Activated CD8-positive, alpha-beta memory T cell treated with anti-CD3 and anti-CD28 coated beads for 48 hours (primary cell): ENCODE results near the gene PHTF1.

Source experiments
- DNase-seq, 3 experiments: peaks; one replicate each; pipeline ENCODE4 v3.0.0-alpha.2; 2020; ENCODE audit warnings: low read depth in 2 of 3, low spot score in 2 of 3

Gene PHTF1

DNA sequence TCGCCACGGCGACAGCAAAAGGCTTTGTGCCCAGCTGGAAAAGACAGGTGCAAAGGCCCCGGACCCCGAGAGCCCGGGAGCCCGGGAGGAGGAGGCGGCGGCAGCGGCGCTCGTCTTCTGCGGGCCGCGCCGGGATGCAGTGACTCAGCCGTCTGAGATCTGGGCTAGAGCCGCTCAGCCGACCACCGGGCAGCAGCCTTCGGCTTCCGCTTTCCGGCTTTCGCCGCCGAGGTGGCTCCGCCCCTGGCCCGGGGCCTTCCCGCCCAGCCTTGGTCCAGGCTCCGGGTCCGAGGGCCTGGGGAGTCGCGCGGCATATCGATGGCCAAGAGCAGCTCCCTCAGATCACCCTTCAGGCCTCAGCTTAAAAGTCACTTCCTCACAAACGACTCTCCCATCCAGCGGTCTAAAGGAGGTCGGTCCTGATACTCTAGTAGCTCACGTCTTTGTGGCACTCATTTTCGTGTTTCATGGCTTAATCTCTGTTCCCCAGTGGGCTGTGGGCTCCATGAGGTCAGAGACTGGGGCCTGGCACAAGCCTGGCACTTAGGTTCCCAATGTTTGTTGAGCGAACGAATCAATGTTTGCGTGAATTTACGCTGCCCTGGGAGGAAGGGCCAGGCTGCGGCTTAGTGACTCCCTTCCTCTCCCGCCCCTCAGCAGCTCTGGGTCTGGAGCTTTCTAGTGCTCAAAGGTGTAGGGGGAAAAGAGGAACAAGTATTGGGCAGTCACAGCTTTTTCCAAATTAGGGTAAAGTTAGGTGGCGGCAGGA is at the start of gene PHTF1:
TSS of gene PHTF1 (minus strand) at position 154 of the 769 bp plus-strand sequence. CDS start 783 bp downstream, outside the sequence.
- DNase-seq: peak; percentile 20 to 49 (median 41)

DNA sequence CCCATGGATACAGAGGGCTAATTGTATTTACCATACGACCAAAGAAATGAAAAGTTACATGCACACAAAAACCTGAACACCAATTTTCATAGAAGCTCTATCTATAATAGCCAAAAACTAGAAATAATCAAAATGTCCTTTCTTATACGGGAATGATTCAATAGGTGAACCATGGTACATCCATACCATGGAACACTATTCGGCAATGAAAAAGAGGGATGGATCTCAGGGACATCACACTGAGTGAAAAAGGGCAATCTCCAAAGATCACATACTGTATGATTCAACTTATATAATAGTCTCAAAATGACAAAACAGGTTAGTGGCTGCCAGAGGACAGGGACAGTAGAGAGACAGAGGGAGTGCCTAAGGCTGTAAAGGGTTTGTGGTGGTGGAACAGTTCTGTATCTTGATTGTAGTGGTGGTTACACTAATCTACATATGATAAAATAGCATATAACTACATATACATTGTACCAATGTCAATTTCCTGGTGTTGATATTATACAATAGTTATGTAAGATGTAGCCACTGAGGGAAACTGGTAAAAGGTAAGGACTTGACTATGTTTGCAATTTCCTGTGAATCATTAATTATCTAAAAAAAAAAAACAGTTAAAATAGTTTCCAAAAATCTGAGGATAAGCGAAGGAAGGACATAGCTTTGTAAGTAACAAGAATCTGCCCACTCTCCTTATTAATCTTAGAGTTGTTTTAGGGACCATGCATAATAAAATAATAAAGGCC is 49.3 kb upstream of the PHTF1 start:
- DNase-seq: no peak

DNA sequence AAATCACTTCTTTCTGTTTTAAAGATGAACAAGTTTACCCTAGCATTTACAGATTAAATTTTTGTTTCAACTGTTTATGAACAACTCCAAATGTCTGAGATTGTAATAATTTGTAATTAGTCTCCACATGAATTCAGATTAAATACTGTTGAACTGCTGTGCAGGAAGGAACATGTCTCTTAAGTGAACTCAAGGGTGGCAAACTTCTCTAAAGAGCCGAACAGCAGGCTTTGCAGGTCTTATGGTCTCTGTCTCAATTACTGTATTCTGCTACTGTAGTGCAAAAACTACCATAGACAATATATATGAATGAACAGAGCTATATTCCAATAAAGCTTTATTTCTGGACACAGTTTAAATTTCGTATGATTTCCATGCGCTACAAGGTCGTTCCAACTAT is 46.4 kb upstream of the PHTF1 start:
- no peak for DNase-seq

DNA sequence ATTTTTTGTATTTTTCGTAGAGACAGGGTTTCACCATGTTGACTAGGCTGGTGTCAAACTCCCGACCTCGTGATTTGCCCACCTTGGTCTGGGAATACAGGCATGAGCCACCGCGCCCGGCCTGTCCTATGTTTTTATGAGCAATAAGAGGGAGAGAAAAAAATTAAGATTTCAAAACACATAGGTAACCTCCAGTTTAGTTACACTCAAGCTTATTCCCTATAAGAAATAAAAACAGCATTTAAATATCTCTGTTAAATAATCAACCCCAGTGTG is 45.9 kb upstream of the PHTF1 start:
- no peak for DNase-seq

DNA sequence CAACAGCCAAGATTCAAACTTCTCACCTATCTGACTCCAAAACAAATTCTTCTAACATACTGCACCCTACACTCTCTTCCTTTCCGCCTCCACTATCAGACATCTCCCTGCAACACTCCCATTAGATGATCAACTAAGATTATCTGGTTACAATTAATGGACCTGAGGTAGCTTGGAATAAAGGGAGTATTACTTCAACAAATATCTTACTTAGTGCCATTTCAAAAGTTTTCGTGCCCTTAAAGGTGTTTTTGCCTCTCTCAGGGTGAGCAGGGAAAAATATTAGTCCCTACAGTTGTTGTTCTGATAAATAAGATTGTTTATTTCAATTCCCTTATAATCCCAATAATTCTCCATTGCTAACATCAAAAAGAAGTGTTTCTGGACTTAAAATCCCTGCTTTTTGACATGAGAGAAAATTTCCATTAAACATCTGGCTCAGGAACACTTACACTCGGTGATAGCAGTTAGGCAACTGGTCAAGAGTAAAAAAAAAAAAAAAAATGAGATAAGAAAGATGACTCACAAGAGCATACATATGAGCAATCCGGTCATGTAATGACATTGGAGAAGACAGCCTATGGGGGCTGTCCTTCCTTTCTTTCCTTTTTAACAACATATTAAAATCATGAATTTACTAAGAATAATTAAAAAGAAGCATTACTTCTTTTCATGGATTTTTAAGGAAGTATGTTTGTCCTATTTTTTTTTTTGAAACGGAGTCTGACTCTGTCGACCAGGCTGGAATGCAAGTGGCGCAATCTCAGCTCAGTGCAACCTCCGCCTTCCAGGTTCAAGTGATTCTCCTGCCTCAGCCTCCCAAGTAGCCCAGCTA is 45.4 kb upstream of the PHTF1 start:
- no peak for DNase-seq

DNA sequence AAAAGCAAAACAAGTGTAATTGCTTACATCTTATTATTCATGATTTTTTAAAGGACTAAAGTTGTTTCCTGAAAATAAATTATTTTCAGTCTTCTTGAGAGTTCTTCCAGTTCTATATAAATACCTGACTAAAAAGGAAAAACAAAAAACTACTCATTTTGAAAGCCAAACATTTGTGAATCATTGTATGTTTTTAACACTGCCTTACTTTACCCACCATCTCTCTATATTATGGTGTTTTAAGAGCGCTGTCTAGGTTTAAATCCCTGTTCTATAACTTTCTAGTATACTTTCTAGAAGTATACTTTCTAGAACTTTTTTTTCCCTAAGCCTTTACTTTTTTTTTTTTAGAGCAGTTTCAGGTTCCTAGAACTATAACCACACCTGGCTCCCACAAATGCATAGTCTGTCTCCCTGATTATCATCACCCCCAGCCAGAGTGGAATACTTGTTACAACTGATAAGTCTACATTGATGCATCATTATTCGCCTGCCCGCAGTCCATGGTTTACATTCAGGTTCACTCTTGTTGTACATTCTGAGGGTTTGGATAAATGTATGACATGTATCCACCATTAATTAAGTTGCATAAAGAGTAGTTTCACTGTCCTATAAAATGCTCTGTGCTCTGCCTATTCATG is 43.2 kb upstream of the PHTF1 start:
- no peak for DNase-seq

DNA sequence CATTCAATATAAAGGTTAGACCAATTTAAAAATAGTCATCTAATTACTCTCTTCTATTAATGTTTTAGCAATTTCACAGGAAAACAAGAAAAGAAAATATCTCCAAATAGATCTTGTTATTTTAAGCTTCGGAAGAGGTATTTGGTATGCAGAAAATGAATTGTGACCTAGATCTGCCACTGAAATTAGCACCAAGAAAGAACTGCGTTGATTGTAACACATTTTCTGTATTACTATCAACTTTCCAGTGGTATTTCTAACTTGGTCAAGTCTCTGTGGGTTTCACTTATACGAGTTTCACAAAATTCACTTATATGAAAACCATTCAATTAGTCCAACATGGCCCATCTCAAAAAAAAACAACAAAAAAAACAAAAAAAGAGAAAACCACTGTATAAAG is 41.2 kb upstream of the PHTF1 start:
- DNase-seq: no peak

DNA sequence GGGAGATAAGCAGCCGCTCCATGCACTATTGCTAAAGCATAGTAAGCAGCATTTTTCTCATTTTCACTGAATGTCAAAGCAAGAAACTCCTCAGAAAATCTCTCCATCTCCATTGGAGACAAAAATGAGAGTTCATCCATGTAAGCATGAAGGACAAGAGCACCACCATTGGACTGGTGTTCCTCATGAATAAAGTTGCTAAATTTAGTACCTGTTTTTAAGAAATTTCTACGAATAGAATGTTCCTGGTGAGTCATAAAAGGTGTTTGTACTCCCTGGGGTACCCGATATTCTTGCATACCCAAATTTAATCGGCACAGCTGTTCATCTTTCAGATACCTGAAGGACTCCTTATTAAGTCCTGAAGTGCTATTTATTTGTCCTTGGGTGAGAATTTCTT is 38.2 kb upstream of the PHTF1 start:
- no peak for DNase-seq

DNA sequence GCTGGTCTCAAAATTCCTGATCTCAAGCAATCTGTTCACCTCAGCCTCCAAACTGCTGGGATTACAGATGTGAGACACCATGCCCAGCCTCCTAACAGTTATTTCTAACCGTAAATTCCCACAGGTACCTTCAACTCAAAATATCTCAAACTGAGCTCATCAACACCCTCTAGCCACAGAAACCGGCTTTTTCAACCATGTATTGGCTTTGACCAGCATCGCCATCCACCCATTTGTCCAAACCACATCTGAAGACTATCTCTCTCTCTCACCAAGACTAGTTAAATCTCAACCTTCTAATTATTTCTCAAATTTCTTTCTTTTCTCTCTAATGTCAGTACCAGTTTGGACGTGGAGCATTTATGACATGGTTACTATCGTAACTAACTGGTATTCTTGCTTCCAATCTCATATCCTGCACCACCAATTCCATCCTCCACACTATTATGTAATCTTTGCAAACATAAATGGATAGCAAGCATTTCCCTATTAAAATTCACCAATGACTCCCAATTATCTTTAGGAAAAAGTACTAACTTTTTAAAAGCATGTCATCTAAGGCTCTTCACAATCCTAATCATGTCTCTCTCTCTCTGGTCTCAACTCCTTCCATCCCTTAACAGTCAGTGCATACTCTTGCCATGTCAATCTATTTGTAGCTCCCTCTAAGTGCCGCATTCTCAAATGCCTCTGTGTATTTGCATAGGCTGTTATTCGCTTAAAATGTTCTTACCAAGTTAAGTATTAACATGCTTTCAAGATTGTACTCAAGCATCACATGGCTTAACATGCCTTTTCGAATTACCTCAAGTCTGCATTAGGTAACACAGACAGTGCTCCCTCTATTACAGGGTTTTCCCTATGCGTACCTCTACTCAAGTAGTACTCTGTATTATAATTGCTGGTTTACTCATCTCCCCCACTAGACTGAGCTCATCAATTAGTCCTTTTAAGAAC is 34.9 kb upstream of the PHTF1 start:
- no peak for DNase-seq

DNA sequence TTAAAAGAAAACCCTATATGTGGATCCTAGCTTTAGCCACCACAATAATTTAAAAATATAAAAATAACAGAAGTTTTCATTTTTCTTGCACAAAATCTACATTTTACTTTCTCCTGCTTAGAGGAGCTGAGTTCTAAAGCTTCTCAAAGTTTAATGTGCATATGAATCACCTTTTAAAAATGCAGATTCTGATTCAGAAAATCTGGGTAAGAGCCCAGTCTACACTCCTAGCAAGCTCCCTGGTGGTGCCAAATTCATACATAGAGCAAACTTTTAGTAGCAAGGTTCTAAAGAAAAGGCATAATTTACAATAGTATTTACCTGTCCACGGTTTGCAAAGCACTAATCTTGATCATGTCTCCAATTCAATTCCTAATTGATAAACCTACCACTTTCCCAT is 33.7 kb upstream of the PHTF1 start:
- no peak for DNase-seq

DNA sequence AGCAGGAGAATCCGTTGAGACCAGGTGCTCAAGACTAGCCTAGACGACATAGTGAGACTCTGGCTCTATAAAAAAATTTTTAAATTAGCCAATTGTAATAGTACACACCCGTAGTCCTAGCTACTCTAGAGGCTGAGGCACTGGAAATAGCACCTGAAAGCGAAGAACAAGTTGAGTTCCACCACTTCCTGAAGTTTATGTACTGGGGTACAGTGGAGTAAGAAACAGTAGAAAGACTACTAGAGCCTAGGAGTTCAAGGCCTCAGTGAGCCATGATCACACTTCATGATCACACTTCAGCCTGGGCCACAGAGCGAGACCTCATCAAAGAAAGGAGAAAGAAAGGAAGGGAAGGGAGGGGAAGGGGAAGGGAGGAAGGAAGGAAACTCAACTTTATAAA is 33.2 kb upstream of the PHTF1 start:
- DNase-seq: no peak

DNA sequence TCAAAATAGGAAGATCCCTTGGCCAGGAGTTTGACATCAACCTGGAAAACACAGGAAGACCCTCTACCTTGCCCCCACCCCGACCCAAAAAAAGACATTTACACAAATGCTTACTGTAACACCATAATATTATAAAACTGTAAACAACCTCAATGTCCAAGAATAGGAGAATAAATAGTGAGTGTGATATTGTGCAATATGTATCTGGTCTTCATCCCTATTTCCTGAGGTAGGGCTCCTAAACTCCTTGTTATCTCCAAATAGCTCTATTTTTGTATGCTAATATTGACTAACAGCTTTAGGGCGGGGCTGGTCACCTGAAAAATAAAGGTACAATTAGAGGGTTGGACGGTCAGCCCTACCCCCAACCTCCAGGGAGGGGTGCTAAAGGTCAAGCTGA is 29.5 kb upstream of the PHTF1 start:
- DNase-seq: no peak

DNA sequence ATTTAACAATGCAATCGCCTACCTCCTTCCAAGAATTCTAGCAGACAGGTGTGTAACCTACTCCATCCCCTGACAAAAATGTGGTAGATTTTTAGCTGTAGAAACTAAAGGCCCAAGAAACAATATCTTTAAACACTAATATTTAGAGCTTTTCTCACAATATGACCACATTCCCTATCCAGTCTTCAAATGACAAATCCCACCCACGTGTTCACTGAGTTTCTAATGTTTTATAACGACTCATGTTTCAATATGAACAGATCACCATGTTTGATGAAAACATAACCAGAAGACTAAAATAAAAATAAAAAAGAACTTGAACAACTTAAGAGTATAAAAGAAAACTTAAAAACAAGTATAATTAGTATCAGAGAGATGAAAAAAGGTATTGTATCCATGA is 28.4 kb upstream of the PHTF1 start:
- no peak for DNase-seq

DNA sequence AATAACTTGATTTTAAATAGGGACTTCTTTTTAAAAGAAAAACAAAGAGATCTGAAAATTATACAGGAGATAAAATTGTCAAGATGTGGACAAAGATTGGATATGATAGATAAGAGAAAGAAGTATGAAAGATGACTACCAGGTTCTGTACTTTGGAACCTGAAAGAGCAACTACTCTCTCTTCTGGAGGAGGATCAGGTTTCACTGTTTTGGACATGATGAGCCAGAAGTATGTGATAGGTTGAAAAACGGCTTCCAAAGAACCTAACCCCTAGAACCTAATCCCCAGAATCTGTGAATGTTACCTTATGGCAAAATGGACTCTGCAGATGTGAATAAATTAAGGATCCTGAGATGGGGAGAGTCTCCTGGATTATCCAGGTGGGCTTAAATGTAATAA is 26.8 kb upstream of the PHTF1 start:
- DNase-seq: no peak

DNA sequence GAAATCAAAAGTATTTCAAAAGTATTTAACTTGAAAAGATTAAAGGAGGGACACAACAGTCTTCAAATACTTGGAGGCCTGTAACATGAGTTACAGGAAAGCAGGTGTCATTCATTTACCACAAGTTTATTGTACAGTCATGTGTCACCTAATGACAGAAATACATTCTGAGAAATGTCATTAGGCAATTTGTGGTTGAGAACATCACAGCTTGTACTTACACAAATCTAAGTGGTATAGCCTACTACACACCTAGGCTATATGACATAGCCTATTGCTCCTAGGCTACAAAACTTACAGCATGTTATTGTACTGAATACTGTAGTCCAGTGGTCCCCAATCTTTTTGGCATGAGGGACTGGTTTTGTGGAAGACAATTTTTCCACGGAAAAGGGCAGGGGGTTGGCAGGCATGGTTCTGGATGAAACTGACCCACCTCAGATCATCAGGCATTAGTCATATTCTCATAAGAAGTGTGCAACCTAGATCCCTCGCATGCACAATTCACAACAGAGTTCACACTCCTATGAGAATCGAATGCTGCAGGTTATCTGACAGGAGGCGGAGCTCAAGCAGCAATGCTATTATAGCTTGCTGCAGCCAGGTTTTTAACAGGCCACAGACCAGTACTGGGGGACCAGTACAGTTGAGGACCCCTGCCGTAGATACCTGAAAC is 25.0 kb upstream of the PHTF1 start:
- no peak for DNase-seq

DNA sequence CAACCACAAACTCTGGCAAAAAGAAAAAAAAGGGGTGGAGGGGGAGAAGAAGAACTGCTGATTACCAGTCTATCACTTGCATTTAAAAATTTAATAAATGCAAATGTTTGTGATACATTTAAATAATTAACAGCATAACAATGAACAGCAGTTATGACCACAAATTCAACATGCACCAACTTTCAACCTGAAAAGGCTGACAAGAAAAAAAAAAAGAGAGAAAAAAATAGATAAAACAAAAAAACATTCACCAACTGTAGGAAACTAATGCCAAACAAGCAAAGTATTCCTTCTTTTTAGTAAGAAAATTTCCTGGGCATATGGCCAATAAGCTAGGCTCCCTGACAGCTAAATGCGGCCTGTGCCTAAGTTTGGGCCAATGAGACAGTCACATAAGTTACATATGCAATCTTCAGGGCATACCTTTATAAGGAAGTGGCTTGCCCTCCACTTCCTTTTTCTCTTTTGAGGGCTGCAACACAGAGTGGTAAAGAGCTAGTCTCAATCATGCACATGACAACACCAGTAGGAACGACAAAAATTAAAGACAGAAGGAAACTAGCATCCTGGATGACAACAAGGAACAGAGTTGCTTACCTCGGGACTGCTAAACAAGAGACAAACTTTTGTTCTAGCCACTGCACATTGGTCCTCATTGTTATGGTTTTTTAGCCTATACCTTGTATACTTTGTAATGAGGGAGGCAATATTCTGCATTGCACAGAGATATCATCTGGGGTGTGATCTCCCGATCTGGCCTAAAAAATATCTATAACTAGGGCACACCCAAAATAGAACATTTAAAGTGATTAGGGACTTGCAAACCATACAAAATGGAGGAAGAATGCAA is 24.2 kb upstream of the PHTF1 start:
- DNase-seq: no peak

DNA sequence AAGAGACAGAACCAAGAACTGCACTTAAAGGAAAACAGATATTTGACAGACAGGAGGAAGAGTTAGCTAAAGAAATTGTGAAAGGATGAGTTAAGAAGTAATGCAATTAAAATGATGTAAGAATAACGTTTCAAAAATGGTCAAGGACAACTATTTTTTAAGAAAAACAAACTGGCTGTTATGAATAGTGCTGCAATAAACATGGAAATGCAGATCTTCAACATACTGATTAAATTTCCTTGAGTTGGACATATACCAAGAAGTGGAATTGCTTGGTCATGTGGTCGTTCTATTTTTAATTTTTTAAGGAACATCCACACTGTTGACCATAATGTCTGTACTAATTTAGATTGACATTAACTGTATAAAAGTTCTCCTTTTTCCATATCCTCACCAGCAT is 23.1 kb upstream of the PHTF1 start:
- DNase-seq: no peak

DNA sequence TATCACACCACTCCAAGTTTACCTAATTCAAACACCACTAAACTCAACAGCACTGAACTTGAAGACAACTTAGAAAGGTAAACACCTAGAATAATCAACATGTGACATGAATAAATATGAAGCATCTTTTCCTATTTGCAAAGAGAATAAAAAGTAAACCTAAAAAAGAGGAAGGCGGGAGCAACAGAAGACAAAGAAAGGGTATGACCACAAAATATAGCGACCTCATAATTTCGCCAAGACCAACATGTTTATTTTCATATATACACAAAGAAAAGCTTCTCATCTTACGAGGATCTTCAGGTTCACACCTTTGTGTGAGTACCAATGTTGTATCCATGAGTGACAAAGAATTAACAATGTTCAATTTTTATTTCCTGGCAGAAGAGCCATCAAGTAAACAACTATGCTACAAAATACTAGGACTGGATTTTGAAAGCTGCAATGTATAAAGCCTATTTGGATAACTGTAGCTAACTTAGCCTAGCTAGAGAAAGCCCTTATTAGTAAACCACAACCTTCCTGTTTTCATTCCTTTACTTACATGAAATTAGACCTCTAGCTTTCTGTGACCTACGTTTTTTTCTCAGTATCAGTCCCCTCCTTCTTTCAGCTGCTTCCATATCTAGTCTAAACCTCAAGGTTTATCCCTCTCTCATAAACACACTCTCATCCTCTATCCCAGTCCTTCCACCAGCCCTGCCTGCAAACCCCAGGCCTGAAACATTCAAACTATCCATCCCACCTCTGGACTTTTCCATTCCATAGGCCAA is 21.3 kb upstream of the PHTF1 start:
- no peak for DNase-seq
